ENCODE results near the gene PSMA3. TPM values are rescaled to one million over a fixed set of nuclear protein-coding genes. Genes with fewer than 3 reads are reported as not detected.
"Not testable (repeated sequence)": the region's sequence is repeated elsewhere in the genome, so short reads cannot be mapped to it uniquely, and the experiment has no call there.

PSMA3 gene
- total RNA-seq, 2 donors from 2014 or later = 100 to 138 TPM

DNA sequence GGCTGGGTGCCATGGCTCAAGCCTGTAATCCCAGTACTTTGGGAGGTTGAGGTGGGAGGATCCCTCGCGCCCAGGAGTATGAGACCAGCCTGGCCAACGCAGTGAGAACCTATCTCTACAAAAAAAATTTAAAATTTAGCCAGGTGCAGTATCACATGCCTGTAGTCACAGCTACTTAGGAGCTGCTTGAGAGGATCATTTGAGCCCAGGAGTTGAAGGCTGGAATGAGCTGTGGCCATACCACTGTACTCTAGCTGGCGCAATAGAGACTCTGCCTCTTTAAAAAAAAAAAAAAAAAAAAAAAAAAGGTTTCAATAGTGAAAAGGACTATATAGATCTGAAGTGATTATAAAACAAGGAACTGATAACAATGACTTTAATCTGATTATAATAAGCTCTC, 13.5 kb downstream of the PSMA3 start:
- ATAC-seq (no peak), DNase-seq (no peak)
- intact Hi-C loops (cut with DNase I, micrococcal nuclease) = no loop called here

DNA sequence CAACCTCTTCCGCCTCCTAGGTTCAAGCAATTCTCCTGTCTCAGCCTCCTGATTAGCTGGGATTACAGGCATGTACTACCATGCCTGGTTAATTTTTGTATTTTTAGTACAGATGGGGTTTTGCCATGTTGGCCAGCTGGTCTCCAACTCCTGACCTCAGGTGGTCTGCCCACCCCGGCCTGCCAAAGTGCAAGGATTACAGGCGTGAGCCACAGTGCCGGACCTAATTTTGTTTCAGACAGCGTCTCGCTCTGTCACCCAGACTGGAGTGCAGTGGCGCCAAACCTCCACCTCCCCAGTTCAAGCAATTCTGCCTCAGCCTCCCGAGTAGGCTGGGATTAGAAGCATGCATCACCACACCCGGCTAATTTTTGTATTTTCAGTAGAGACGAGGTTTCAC, 17.4 kb downstream of the PSMA3 start:
- DNase-seq; ATAC-seq; intact Hi-C loops (cut with DNase I, micrococcal nuclease): not testable (repeated sequence)

DNA sequence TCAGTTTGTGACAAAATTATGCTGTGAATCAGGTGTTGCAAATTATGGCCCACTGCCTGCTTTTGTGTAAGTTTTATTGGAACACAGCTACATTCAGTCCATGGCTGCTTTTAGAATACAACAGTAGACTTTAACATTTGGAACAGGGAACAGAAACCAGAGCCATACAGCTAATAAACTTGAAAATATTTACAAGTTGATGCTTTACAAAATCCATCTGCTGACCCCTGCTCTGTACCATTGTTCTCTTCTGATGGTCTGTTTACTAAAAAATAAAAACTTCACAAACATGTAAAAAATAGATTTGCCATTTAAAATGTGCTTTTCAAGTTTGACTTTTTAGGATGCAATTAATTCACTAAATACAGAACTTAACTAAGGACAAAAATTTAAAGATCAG, 20.8 kb downstream of the PSMA3 start:
- intact Hi-C loops (cut with DNase I, micrococcal nuclease) = no loop called here
- no peak for ATAC-seq
- no peak for DNase-seq

DNA sequence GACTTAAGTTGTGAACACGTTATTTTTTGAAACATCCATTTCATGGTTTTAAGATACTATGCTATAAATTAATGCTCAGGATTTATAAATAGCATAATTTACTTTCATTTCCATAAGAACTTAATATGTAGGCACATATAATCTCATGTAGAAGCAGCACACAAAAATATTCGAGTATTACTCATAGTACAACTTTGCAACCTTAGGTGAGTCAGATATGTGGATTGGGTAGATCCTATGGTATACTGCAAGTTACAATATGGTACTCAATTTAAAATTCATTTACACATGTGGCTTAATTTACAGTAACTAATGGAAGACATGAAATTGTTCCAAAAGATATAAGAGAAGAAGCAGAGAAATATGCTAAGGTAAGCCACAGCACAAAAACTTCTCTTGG, 26.0 kb downstream of the PSMA3 start:
- DNase-seq = no peak
- no peak for ATAC-seq
- intact Hi-C loops (cut with DNase I, micrococcal nuclease) = no loop called here

DNA sequence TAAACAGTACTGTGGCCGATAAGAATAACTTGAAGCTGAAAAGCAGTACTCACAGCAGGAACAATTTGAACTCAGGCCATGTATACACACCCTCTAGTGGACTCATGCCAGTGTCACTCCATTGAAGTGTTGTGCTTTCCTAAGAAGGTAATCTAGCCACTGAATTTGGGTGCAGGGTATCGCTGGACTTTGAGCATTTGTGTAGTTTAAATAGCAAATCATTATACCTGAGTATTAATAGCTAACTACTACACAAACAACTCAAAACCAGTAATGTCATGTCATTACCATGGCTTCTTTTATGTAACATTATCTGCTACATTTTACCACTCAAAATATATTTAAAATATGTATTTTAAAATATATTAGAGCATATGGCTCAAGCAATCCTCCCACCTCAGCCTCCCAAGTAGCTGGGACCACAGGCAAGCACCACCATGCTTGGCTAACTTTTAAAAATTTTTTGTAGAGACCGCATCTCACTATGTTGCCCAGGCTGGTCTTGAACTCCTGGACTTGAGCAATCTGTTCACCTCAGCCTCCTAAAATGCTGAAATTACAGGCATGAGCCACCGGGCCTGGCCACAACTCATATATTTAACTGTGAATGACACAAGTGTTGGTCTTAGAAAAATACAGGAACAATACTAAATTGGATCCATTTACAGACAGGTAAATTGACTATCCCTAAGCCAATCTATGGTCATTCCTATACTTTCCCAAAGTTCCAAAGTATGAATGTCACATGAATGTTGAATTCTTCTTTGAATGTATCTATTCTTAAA, 28.1 kb downstream of the PSMA3 start:
- intact Hi-C loops (cut with DNase I, micrococcal nuclease) = no loop called here
- DNase-seq = no peak
- ATAC-seq = peak; percentile 75

DNA sequence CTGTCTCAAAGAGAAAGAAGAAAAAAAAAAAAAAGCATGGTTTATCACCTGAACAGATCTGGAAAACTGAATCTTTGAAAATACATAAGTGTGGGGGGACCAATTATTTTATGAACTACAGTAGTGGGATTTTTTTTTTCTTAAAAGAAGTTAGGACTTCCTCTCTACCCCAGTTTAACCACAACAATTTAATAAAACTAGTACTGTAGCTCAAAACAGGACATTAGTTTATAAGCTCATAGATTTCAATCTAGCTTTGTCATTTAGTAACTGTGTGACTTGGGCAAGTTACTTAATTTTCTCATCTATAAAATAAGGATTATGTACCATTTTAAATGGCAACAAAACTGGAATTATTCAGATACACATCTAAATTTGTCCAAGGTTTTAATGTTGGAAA, 30.2 kb downstream of the PSMA3 start:
- DNase-seq (no peak), ATAC-seq (no peak)
- intact Hi-C loops (cut with DNase I, micrococcal nuclease) = no loop called here

DNA sequence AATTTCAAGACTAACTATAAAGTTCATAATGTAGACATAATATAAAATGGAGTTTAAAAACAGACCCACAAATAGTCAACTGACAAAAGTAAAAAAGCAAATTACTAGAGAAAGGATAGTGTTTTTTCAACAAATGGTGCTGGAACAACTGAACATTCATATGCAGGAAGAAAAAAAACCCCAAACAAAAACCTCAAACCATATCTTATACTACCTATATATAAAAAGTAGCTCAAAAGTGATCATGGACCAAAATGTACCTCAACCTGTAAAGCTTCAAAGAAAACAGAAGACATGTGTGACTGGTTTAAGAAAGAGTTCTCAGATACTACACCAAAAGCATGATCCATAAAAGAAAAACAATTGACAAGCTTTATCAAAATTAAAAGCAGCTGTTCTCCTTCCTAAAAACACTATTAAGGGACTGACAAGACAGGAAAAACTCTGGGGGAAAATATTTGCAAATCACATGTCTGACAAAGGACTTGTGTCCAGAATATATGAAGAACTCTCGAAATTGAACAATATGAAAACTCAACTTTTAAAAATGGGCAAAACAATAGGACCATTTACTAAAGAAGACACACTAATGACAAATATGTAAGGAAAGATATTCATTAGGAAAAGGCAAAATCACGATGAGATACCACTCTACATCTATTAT, 31.0 kb downstream of the PSMA3 start:
- ATAC-seq (no peak), DNase-seq (no peak)
- intact Hi-C loops (cut with DNase I, micrococcal nuclease) = no loop called here

DNA sequence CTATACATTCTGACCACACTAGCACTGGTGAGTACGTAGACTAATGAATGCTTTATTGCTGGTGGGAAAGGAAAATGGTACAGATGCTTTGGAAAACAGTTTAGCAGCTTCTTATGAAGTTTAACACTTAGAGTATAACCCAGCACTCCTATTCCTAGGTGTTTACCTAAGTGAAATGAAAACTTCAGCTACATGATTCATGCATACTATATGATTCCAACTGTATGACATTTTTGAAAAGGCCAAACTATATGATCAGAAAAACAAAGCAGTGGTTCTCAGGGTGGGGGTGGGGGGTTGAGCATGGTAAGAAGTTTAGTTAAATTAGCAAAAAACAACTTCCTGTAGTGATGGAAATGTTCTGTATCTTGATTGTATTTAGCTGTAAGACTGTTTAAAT, 31.6 kb downstream of the PSMA3 start:
- ATAC-seq (no peak), DNase-seq (no peak)
- intact Hi-C loops (cut with DNase I, micrococcal nuclease) = no loop called here

DNA sequence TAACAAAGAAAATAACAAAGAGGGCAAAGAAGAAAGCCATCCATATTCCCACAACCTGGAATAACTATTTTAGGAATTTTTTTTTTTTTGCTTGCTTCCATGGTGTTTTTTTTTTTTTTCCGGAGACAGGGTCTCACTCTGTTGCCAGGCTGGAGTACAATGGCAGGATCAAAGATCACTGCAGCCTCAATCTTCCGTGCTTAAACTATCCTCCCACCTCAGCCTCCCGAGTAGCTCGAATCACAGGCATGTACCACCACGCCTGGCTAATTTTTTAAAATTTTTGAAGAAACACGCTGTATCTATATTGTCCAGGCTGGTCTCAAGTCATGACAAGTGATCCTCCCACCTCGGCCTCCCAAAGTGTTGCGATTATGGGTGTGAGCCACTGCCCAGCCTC, 33.5 kb downstream of the PSMA3 start:
- intact Hi-C loops (cut with DNase I, micrococcal nuclease) = no loop called here
- no peak for ATAC-seq

DNA sequence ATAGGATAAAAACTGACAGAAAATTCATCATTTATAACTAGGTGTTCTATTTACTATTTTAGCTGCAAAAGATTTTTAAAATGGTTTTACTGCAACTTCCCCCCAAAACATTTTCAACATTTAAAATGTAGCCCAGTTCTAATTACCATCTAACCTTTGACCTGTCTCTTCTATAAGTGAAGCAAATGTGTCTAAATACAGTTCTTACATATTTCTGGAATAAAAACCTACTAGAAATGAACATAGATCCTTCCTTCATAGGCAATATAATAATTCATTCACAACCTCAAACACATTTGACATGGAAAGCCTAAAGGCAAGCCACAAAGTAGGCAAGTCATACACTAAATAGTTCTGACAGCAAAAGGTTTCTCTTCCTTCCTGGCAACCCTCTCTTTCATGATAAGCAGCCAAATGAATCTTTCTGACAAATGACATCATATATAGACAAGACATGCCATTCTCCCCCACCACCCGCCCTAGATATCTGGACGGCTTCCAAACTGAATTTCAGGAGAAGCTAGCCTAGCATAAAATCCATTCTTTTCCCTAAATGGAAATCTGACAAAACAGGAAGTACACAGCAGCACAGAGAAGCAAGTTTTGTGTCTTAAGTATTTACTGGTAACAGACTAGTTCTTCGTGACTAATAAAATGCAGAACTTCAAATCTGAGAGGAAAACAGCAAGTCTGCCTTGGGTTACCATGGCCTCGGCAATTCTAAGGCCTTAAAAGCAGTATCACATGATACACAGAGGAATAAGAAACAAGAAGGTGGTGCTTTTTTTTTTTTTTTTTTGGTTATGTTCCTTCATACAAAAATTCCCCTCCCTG, 36.5 kb downstream of the PSMA3 start:
- DNase-seq = peak in 1 of 2 donors; percentile 58
- ATAC-seq = peak; percentile 51
- intact Hi-C loops (cut with DNase I, micrococcal nuclease) = no loop called here

More for the DNA sequence above, 33.5 kb downstream of the PSMA3 start:
- no peak for DNase-seq

DNA sequence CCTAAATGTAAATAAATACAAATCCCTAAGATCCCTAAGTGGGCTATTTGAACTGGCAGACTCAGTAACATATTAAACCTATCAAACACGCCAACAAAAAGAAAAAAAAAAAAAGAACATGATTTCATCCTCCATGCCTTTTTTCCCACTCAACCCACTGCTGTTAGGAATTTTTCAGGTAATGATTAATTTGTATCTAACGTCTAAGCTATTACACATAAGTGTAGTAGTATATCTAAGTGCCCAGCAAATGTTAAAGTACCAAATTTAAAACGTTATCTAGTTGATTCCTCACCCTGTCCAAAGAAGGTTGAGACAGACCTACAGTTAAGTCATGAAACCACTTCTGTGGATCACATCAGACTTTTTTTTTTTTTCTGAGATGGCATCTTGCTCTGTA, 37.3 kb downstream of the PSMA3 start:
- intact Hi-C loops (cut with DNase I, micrococcal nuclease) = no loop called here
- DNase-seq = no peak
- no peak for ATAC-seq

DNA sequence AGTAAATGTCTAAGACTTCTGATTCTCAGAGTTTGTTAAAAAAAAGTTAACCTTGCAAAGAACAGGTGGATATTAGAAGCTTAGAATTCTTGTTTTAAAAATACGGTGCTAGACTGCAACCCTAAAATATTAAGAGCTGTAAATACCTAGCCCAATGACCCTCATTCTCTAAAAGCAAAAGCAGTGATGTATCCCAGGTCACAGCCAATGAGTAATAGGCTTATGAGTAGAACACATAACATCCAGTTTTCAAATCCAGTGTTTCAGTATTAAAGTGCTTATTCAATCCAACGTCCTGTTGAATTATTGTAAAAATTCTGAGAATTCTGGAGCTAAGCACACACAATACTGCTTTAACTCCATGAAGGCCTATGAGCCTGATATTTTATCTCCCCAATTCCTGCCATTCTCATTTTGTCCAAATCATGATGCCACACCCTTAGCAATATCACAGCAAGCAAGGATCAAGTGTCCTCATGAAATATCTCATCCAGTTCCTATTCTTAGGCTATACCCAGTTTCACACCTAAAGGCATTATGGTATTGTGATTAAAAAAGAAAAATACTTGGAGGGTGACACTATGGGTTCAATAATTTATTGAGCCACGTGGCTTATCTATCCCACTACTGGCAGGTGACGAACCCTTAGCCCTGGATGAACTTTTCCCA, 38.4 kb downstream of the PSMA3 start:
- DNase-seq (no peak), ATAC-seq (no peak)
- intact Hi-C loops (cut with DNase I, micrococcal nuclease) = no loop called here

DNA sequence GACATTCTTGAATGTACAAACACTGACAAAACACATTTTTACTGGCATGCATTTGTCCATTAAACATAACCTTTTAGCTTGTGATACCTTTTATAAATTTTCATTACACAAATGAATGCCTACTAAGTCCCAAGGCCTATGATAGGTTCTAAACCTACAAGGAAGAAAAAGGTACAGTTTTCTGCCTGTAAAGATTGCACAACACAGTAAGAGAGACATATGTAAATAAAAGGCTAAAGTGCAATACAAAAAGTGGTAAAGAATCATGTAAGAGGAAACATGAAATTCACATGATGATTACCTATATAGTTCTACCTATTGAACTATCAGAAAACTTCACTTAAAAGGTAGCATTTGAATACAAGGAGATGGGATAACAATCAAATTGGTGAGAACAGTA, 39.1 kb downstream of the PSMA3 start:
- intact Hi-C loops (cut with DNase I, micrococcal nuclease) = no loop called here
- DNase-seq (no peak), ATAC-seq (peak; percentile 90)

DNA sequence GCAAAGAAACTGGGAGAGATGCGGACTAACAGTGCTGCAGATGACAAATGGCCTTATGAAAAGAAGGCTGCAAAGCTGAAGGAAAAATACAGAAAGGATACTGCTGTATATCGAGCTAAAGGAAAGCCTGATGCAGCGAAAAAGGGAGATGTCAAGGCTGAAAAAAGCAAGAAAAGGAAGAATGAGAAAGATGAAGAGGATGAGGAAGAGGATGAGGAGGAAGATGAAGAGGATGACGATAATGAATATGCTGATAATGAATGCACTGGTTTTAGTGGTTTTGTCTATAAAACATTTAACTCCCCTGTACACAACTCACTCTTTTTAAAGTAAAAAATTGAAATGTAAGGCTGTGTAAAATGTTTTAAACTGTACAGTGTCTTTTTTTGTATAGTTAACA, 40.5 kb downstream of the PSMA3 start:
- intact Hi-C loops (cut with DNase I, micrococcal nuclease) = no loop called here
- DNase-seq (no peak), ATAC-seq (no peak)

DNA sequence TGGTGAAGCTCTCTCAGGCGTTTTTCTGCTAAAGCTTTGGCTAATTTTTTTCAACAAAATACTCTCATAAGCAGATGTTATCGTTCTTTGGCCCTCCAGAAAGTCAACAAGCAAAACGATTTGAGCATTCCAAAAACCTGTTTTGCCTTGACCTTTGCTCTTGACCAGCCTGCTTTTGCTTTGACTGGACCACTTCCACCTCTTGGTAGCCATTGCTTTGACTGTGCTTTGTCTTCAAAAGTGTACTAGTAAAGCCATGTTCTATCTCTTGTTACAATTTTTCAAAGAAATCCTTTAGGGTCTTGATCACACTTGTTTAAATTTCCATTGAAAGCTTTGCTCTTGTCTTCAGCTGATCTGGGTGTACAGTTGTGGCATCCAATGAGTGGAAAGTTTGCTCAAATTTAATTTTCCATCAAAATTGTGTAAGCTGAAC, 43.0 kb downstream of the PSMA3 start:
- ATAC-seq (no peak), DNase-seq (no peak)
- intact Hi-C loops (cut with DNase I, micrococcal nuclease) = no loop called here

DNA sequence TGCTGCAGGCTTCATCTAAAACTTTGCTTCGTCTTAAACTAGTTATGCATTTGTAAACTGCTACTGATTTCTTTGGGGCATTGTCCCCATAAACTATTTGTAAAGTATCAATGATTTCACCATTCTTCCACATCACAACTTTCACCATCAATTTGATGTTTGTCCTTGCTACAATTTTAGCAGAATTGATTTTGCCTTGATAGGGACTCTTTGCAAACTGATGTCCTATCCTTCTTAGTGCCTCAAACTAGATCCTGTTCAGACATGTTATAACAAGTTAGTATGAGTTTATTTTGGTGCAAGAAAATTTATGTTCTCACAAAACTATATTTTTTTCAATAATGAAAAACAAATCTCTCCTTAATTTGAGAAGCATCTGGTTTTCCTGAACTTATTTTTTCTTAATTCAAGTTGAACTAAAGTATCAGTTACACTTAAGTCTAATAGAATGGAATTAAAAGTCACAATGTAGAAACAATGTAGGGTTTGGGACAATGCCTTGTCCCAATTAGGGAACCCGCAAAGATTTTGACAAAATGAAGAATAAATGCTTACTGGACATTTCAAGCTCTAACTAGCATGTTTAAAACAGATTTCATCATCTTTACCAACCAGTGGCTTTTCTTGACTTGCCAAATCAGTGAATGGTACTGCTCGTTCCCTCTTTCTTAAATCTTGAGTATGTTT, 43.6 kb downstream of the PSMA3 start:
- no peak for ATAC-seq
- no peak for DNase-seq
- intact Hi-C loops (cut with DNase I, micrococcal nuclease) = no loop called here

DNA sequence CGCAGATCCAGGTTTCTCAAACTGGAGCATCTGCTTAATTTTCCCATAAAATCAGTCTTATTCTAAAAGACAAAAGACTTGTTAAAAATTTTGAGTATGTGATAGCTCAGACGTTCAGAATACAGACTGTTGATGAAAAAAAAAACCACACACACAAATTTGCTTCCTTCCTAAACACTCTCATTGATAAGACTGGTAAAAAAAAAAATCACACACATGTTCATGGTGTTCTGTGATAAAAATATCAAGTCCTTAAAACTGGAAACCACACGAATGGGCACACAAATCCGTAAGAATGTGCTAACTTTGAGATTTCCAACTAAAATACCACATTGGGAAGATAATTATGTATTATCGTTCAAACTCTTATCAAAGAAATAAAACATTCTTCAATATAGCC, 47.0 kb downstream of the PSMA3 start:
- ATAC-seq (no peak), DNase-seq (no peak)
- intact Hi-C loops (cut with DNase I, micrococcal nuclease) = no loop called here

DNA sequence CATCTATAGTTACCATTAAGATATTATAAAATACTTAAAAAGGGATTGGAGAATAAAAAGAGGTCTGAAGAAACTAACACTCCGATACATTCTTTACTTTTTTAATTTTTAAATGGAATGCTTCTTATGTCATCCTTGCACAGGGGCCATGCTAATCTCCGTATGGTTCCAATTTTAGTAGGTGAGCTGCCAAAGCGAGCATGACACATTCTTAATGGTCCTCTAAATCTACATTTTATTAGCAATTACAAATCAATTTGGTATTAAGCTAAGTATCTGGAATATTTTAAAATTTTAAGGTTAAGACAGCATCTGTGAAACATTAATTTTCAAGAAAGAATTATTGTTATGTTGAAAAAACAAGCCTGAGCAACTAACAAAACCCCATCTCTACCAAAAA, 47.5 kb downstream of the PSMA3 start:
- DNase-seq (no peak), ATAC-seq (no peak)
- intact Hi-C loops (cut with DNase I, micrococcal nuclease) = no loop called here

DNA sequence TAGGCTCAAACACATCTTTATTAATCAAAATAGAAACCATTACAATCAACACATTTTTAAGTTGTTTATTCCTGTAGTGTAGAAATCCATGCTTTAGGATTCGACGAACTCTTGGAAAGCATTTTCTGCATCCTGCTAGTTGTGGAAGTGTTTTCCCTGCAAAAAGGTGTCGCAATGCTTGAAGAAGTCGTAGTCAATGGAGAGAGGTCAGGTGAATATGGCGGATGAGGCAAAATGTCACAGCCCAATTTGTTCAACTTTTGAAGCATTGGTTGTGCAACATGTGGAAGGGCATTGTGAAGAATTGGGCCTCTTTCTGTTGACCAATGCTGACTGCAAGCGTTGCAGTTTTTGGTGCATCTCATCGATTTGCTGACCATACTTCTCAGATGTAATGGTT, 49.6 kb downstream of the PSMA3 start:
- DNase-seq = no peak
- intact Hi-C loops (cut with DNase I, micrococcal nuclease) = no loop called here
- ATAC-seq = no peak

All from left colon (tissue), 2 donors.